Left kidney (tissue), 2 donors: ENCODE measurements around the gene ZGRF1. TPM values are rescaled to one million over a fixed set of nuclear protein-coding genes. Genes with fewer than 3 reads are reported as not detected.
"Not testable (repeated sequence)": the region's sequence is repeated elsewhere in the genome, so short reads cannot be mapped to it uniquely, and the experiment has no call there.

Source experiments
- DNase-seq: peaks from one replicate; pipeline ENCODE4 v3.0.0-alpha.2; 2013
- polyA plus RNA-seq: library from polyadenylated mRNA; unstranded; fragments of 120-200 nt; gene quantifications from one replicate; pipeline ENCODE4 v1.2.1, GENCODE V29; 2013; ENCODE audit not compliant: insufficient read length

The ZGRF1 gene
- polyA plus RNA-seq, 1 donor = 30.3 TPM

DNA sequence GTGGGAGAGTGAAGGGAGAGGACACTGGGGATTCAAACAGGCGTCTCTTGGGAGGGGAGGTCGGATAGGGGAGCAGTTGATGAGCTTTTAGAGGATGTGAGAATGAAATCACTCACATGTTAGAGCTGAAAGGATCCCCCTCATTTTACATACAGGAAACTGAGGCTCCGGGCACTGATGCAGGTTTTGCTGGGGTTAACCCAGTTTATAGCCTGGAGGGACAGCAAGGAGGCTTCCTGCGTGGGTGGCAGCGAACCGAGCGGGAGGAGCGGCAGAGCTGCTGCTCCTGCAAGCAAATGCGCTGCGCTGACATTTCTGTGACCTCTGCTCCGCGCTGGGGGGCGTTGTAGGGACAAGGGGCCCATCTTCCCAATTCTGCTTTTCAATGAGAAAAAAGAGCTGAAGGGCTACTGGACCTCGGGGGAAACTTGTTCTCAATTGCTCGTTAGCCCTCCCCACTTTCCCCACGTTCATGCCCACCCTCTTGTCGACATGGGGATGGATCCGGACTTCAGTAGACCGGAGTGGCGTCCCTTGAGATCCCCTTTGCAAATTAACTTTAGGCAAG lies 119.6 kb downstream of the ZGRF1 start:
- DNase-seq = peak; percentile 6

DNA sequence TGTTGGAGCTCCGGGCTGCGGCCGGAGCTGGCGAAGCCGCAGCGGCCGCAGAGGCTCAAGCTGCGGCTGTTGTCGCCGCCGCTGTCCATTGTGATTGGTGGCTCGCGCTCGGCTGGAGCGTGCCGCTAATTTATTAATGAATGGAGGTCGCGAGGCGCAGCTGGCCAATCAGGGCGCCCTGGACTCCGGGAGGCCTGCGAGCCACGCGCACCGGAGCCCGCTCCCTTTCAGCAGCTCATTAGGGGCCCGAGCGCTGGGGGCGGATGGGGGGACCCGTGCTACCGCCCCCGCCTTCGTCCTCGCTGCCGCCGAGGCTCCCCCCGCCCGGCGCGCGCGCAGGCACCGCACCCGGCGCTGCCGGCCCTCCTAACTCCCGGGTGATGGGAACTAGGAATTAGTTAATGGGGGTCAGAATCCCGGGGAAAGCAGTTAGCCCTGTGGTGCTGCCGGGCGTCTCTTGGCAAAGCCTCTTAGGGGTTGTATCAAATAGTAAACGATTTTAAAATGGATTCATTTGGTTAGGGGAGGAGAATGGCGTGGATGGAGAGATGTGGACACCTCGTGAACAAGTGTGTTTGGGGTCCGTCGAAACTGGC lies 120.1 kb downstream of the ZGRF1 start:
- peak; percentile 30 for DNase-seq

DNA sequence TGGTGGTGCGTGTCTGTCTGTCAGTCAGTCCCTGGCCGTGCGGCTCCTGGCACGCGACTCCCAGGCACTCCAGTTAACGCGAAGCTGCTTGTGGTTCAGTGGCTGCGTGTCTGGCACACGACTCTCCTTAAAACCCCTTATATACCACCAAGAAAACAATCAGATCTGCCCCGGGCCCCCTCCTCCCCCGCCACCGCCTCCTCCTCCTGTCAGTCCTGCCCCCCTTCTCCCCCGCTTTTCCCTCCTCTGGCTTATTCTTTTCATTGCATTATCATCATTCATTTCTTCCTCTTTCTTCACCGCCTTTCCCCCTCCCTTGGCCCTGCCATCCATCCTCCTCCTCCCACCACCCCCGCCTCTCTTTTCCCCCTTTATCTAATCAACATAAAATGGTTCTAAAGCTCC lies 120.6 kb downstream of the ZGRF1 start, which contains the start of gene NEUROG2:
TSS of gene NEUROG2 (minus strand) at position 115 of the 405 bp plus-strand sequence. CDS start 705 bp downstream, outside the sequence.
- no peak for DNase-seq

DNA sequence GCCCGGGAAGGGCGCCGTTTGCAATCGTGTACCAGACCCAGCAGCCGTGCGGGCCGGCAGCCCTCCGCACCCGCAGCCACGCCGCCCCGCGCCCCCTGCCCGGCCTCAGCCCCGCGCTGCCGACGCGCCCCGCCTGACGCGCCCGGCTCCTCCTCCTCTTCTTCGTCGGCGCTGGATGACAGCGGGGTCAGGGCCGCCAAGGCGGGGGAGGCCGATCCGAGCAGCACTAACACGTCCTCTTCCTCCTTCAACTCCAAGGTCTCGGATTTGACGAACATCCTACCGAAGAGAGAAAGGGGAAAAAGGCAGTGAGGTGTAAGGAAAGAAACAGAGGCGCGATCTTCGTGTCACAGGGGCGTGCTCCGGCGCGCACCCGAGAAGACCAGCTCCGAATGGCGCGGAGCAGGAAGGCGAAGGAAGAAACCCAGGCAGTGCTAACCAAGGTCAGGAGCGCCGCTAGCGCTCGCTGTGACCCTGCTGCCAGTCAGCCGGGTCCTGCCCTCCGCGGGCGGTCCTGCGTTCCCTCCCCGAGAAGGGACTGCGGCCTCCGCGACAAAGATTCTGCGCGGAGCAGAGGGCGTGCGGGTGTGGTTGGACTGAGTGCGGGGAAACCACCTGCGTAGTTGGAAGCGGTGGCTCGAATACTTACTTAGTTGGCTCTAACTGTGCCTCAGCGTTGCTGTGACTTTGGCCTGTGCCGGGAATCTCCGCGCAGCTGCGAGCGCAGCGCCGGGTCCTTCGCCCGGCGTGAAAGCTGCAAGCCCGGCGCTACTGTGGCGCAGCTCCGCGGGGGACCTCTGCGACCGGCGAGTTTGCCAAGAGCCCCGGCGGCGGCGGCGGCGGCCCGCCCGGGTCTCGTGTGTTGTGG lies 121.3 kb downstream of the ZGRF1 start:
- DNase-seq = peak; percentile 21

DNA sequence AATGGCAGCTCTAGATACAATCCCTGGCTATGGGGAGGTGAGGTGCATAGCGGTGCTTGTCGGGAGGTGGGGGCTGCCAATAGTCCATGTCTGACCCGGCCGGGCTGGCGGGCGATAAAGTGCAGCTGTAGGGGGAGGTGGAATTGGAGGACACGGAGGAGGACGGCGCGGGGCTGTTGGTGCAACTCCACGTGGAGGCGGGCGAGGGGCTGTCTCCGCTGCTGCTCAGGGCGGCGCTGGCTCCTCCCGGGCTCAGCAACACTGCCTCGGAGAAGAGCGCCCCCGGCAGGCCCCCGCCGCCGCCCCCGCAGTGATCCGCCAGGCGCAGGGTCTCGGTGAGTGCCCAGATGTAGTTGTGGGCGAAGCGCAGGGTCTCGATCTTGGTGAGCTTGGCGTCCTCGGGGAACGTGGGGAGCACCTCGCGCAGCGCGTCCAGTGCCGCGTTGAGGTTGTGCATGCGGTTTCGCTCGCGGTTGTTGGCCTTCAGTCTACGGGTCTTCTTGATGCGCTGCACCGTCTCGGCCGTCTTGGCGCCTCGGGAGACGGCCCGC lies 122.0 kb downstream of the ZGRF1 start:
- peak; percentile 4 for DNase-seq

DNA sequence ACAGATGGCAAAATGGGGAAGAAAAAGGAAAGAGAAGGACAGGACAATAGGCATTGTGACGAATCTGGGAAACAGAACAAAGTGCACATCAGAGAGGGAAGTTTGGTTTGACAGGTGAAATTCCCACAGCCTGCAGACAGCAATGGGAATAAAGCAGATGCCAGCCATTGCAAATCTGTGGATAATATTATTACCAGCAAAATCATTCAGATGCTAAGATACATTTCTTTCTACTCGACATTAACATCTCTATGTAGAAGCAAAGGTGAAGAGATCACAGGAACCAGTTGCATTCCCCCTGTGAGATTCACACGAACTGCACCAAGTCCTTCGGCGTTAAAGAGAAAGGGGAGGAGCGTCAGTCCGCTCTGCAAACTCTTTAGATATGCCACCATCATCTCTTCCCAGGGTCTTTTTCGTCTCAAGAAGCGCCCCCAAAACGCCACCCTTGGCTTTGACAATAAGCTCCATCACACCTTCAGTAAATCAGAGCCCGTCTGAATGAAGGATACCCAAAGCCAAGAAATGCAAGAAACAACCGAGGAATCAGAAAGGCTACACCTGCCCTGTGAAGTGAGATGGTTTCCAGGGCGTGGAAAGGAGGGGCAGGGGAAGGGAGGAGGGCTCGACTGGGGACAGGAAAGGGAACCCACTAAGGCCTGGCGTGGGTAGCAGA lies 122.6 kb downstream of the ZGRF1 start:
- peak; percentile 10 for DNase-seq

DNA sequence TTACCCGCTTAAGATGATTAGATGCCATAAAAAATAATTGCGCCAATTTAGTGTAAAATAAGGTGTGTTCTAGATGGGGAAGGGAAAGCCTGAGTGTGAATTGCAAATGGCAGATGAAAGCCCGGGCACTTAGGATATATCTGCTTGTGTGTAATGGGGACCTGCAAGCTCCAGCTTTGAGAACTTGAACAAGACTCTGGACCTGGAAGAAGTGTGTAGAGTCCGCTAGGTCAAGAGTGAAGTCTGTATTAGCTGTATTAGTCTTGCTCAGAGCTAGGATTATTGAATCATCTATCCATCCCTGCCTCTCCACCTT lies 124.9 kb downstream of the ZGRF1 start:
- no peak for DNase-seq

DNA sequence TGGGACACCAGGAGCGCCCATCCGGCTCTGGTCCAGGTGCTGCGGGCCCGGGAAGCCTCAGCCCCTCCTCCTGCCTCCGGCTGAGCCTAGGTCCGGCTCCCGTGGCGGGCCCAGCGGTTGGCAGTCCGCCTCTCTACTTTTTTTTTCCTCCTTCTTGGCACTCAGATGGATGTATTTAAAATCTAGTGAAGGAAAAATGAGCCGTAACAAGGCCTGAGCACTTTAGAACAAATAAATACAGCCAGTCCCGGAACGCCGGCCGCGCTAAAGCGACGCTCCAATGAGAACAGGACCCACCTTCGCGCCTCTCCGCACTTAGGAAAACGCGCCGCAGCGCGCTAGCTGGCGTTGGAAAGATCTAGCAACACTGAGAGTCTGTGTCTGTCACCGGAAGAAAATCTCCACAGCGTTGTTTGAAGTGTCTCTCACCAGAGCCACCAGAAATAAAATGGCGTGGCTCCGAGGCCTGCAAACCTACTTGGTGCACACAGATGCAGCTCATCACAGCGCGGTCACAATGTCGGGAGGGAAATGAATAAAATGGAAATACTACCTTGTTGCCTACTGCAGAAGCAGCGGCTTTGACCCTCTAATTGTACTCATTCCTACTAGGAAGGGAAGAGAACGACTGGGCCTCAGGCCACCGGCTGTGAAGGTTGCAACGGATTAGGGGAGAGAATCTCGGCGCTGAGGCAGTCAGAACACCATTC lies 125.5 kb downstream of the ZGRF1 start:
- peak; percentile 20 for DNase-seq

DNA sequence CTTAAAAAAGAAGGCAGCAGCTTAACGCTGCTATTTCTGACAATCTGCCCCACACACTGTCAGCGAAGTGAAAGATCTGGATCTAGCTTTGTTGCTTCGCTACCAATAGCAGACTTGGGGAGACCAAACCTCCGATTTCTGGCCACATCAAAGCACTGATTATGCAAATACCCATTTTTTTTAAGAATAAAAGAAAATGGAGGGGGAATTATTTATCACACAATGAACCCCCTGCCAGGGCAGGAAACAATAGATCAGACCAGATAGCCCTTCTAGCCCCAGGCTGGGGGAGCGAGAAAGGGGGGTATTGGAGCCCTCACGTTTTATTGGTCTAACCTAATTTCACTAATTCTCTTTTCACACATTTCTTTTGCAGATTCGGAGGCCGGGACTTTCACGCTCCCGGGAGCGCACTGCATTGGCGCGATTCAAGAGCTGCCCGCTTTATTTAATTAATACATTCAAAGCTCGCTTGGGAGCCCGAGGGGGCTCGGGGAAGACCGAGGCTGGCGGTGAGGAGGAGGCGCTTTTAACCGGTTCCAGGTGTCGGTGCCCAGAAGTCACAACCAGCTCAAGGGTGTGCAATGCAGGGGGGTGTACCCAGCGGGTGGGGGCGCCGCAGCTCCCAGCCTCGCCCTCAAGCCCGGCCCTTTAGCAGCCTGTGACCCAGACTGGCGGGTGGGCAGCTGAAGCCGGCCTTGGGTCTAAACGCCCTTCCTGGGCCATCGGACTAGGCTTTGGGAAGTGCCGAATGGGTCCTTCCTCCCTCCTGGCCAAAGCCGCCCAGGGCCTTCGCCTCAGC lies 126.2 kb downstream of the ZGRF1 start:
- peak; percentile 8 for DNase-seq

DNA sequence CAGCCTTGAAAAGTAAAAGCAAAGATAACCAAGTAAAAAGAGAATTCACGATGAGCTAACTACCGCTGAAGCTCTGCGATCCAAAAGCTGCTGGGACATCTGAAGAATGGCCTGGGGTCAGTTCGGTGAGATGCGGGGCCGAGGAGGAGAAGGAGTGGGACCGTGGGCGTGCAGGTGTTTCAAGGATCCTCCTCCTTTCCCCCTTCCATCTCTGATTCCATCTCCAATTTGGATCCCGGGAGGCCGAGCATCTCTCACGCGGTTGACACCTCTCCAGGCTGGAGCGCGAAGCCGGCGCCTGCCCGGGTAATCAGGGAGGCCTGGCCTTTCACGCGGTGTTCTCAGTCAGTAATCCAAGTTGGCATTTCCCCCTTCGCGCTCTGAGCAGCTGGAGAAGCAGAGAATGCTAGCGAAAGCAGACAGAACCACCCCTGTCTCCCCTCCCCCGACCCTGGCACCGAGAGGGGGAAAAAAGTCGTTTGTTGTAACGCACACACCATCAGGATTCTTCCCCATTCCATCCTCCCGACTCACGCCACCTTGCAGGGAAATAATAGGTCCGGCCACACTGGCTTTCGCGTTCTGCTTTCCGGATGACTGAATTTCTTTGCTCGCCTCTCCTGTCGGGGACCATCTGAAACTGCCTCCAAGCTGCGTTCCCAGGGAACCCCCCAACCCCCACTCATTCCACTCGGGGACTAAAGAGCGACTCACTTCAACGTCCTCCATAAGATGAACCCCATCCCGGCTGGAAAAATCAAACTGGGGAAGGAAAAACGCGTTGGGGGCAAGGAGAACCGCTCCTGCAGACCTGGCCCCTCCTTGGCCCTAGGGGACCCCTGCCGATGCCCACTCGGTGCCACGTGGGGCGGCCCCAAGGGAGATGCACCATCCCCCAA lies 127.2 kb downstream of the ZGRF1 start:
- DNase-seq = peak; percentile 14

DNA sequence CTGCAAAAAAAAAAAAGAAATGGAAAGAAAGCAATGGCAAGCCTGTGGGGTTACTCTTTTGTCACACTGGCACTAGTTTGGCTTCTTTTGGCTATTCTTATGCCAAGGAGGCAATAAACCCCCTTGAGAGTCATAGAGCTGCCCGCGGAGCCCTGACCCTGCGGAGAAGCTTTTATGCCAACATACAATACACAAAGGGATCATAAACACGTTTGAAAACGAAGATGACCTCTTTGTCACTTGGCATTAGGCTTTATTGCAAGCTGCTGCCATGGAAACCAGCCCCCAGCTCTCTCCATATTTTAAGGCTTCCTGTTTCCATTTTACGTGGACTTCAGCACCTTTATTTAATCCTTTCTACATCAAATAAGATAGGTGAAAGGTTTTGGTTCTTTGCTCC lies 128.4 kb downstream of the ZGRF1 start:
- no peak for DNase-seq

DNA sequence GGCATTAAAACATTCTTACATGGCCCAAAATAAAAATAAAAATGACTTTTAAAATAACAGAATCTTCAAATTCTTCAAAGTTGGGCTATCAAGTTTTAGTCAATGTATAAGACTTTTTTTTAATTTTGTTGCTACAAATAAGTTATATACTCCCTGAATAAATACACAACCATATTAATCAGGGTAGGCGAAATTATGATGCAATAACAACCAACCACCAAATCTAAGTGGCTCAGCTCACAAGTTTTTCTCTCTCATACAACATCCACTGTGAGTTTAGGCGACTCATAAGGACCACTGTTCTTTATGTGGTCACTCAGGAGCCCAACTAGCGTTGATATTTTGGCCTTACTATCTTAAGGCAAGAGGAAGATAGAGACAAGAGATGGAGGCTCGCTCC lies 131.9 kb downstream of the ZGRF1 start:
- DNase-seq = no peak

DNA sequence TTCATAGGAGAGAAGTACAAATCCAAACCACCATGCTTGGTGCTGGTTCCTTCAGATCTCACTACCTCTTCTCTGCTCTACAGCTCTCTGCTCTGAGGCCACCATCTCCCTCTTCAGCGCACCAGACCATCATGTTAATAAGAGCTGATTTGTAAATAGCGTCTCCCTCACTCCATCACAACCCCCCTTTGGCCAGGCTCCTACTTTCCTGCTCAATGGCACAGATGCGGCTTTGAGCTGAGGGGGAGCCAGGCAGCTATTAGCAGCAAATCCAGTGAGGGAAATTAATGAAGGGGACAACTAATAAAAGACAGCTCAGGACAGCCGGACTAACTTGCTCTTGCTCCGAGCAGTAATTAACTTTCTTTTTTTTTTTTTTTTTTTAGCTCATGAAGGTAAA lies 133.8 kb downstream of the ZGRF1 start:
- DNase-seq = no peak

DNA sequence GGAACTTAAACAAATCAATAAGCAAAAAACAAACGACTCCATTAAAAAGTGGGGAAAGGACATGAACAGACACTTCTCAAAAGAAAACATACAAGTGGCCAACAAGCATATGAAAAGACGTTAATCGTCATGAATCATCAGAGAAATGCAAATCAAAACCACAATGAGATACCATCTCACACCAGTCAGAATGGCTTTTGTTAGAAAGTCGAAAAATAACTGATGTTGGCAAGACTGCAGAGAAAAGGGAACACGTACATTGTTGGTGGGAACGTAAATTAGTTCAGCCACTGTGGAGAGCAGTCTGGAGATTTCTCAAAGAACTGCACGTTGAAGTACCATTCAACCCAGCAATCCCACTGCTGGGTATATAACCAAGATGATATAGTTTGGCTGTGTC lies 144.4 kb downstream of the ZGRF1 start:
- no peak for DNase-seq

DNA sequence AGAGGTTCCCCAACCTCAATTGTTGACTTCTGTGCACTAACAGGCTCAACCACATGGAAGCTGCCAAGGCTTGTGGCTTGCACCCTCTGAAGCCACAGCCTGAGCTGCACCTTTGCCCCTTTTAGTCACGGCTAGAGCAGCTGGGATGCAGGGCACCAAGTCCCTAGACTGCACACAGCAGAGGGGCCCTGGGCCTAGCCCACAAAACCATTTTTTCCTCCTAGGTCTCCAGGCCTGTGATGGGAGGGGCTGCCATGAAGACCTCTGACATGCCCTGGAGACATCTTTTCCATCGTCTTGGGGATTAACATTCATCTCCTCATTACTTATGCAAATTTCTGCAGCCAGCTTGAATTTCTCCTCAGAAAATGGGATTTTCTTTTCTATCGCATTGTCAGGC lies 145.9 kb downstream of the ZGRF1 start:
- DNase-seq = not testable (repeated sequence)
